GM12878 (cell line): ENCODE data around the gene LENG9. TPM values are rescaled to one million over a fixed set of nuclear protein-coding genes. Genes with fewer than 3 reads are reported as not detected.
A peak's percentile ranks its signal among the peaks of the same experiment; 100 is the strongest.

ENCODE experiments used
- ATF7 ChIP-seq: fragments of 450-650 bp; IDR thresholded peaks from 2 replicates; pipeline ENCODE4 v1.6.1; 2016; ENCODE audit warnings: low read depth, mild to moderate bottlenecking
- BACH1 ChIP-seq: fragments of 450-650 bp; IDR thresholded peaks from 2 replicates; pipeline ENCODE4 v1.6.1; 2017; ENCODE audit warnings: mild to moderate bottlenecking, borderline replicate concordance
- CEBPB ChIP-seq, 2 experiments: fragments of 150-350 bp in 1 of 2; IDR thresholded peaks; 2 replicates each; pipeline ENCODE4 v1.6.1; 2012 to 2014; ENCODE audit warnings: low read depth in 2 of 2, low read length in 2 of 2, borderline replicate concordance in 1 of 2, inconsistent platforms in 1 of 2
- CREM ChIP-seq: IDR thresholded peaks from 2 replicates; pipeline ENCODE4 v1.6.1; 2014; ENCODE audit warnings: antibody characterized with exemption, low read depth
- DPF2 ChIP-seq: fragments of 450-650 bp; IDR thresholded peaks from 2 replicates; pipeline ENCODE4 v1.6.1; 2017; ENCODE audit warnings: mild to moderate bottlenecking
- GATAD2B ChIP-seq: fragments of 450-650 bp; conservative IDR thresholded peaks from 2 replicates; pipeline ENCODE4 v1.6.1; 2017; ENCODE audit warnings: low read depth, mild to moderate bottlenecking, moderate library complexity
- HCFC1 ChIP-seq: fragments of 150-350 bp; IDR thresholded peaks from 2 replicates; pipeline ENCODE4 v1.6.1; 2014; ENCODE audit warnings: low read length
- JUND ChIP-seq: IDR thresholded peaks from 2 replicates; pipeline ENCODE4 v1.6.1; 2012; ENCODE audit warnings: low read depth, mild to moderate bottlenecking, low read length, improper control_type of control experiment, moderate library complexity
- KLF5 ChIP-seq: fragments of 450-650 bp; IDR thresholded peaks from 2 replicates; pipeline ENCODE4 v1.6.1; 2014; ENCODE audit warnings: mild to moderate bottlenecking; ENCODE audit not compliant: partially characterized antibody
- LARP7 ChIP-seq: fragments of 450-650 bp; IDR thresholded peaks from 2 replicates; pipeline ENCODE4 v1.6.1; 2017; ENCODE audit warnings: mild to moderate bottlenecking
- POLR2A ChIP-seq: IDR thresholded peaks from 2 replicates; pipeline ENCODE4 v1.6.1; 2011; ENCODE audit warnings: low read depth, mild to moderate bottlenecking, low read length
- RUNX3 ChIP-seq: IDR thresholded peaks from 2 replicates; pipeline ENCODE4 v1.6.1; 2012; ENCODE audit warnings: low read length, inconsistent platforms
- SMARCA5 ChIP-seq: fragments of 450-650 bp; IDR thresholded peaks from 2 replicates; pipeline ENCODE4 v1.6.1; 2017; ENCODE audit warnings: mild to moderate bottlenecking
- TCF12 ChIP-seq: IDR thresholded peaks from 2 replicates; pipeline ENCODE4 v1.6.1; 2011; ENCODE audit warnings: low read depth, mild to moderate bottlenecking, low read length
- TCF7 ChIP-seq: IDR thresholded peaks from 2 replicates; pipeline ENCODE4 v1.6.1; 2014; ENCODE audit warnings: antibody characterized with exemption, borderline replicate concordance
- ZBED1 ChIP-seq: IDR thresholded peaks from 2 replicates; pipeline ENCODE4 v1.6.1; 2016; ENCODE audit warnings: borderline replicate concordance
- ZBTB40 ChIP-seq: fragments of 450-650 bp; IDR thresholded peaks from 2 replicates; pipeline ENCODE4 v1.6.1; 2016; ENCODE audit warnings: mild to moderate bottlenecking, moderate library complexity, borderline replicate concordance
- polyA plus RNA-seq, 11 experiments: library from polyadenylated mRNA; depleted of rRNA in 4 of 11; unstranded in 6 of 11; stranded (reverse) in 5 of 11; fragments of >200 nt; fragmentation: Nextera tagmentation in 4 of 11; fragmentation: Illumina TruSeq in 1 of 11; extraction: Ambion mirVana in 4 of 11; extraction: Trizol in 1 of 11; gene quantifications; 1 replicate in 1 of 11; 2 replicates in 10 of 11; pipeline versions ENCODE4 v1.2.1 to v1.2.3, GENCODE V29; 2011 to 2016; ENCODE audit warnings: inconsistent platforms in 2 of 11, missing spikeins in 2 of 11, low read depth in 1 of 11
- total RNA-seq, 4 experiments: library from RNA; depleted of rRNA in 3 of 4; stranded (reverse); fragments of >200 nt in 3 of 4; fragmentation: Illumina TruSeq in 1 of 4; extraction: Trizol in 1 of 4; gene quantifications; 2 replicates each; pipeline versions ENCODE4 v1.2.1 to v1.2.3, GENCODE V29; 2013 to 2021
- TF ChIP-seq, protein P1 (sequence below): IDR thresholded peaks from 2 replicates; pipeline ENCODE4 v1.6.1; 2011; ENCODE audit warnings: mild to moderate bottlenecking, low read depth, low read length, moderate library complexity; ENCODE audit not compliant: insufficient replicate concordance
- TF ChIP-seq, protein P2 (sequence below): IDR thresholded peaks from 2 replicates; pipeline ENCODE4 v1.6.1; 2012; ENCODE audit warnings: low read length, inconsistent platforms
- TF ChIP-seq, protein P3 (sequence below): fragments of 450-650 bp; IDR thresholded peaks from 2 replicates; pipeline ENCODE4 v1.6.1; 2018; ENCODE audit warnings: mild to moderate bottlenecking, low read depth, moderate library complexity; ENCODE audit not compliant: partially characterized antibody

Gene LENG9
- total and polyA plus RNA-seq, 10 of the 15 experiments (the other 5 are each of a cell fraction or from before 2014, with no cell fraction given), result 0.09 to 2.9 (median 0.76) TPM; not detected in 1

- TF ChIP-seq ZBTB40 (peak; percentile 39; the same call in 1 of the 2 replicates), JUND (no peak), SMARCA5 (no peak; the same call in none of the 2 replicates), RUNX3 (0 out of 2 replicates have a peak, but pooled peaks have one; percentile 7), ZBED1 (no peak), BACH1 (0 out of 2 replicates have a peak, but pooled peaks have one; percentile 18), KLF5 (peak; percentile 45), CEBPB (IDR thresholded peaks at IDR 0.05; ENCODE audit: borderline replicate concordance in 1 of 2, low read depth in 2 of 2, low read length in 2 of 2) (no peak), GATAD2B (peak; percentile 81; the same call in 1 of the 2 replicates), LARP7 (peak; percentile 65; the same call in 1 of the 2 replicates), TCF12 (no peak; the same call in 1 of the 2 replicates), TCF7 (no peak), HCFC1 (peak; percentile 47; the same call in 1 of the 2 replicates), ATF7 (peak; percentile 69), DPF2 (0 out of 2 replicates have a peak, but pooled peaks have one; percentile 46), POLR2A (peak; percentile 77), CREM (peak; percentile 91)
- TF ChIP-seq, protein P1, sequence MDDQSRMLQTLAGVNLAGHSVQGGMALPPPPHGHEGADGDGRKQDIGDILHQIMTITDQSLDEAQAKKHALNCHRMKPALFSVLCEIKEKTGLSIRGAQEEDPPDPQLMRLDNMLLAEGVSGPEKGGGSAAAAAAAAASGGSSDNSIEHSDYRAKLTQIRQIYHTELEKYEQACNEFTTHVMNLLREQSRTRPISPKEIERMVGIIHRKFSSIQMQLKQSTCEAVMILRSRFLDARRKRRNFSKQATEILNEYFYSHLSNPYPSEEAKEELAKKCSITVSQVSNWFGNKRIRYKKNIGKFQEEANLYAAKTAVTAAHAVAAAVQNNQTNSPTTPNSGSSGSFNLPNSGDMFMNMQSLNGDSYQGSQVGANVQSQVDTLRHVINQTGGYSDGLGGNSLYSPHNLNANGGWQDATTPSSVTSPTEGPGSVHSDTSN, result no peak
- TF ChIP-seq, protein P2, sequence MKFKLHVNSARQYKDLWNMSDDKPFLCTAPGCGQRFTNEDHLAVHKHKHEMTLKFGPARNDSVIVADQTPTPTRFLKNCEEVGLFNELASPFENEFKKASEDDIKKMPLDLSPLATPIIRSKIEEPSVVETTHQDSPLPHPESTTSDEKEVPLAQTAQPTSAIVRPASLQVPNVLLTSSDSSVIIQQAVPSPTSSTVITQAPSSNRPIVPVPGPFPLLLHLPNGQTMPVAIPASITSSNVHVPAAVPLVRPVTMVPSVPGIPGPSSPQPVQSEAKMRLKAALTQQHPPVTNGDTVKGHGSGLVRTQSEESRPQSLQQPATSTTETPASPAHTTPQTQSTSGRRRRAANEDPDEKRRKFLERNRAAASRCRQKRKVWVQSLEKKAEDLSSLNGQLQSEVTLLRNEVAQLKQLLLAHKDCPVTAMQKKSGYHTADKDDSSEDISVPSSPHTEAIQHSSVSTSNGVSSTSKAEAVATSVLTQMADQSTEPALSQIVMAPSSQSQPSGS, result no peak
- TF ChIP-seq, protein P3, sequence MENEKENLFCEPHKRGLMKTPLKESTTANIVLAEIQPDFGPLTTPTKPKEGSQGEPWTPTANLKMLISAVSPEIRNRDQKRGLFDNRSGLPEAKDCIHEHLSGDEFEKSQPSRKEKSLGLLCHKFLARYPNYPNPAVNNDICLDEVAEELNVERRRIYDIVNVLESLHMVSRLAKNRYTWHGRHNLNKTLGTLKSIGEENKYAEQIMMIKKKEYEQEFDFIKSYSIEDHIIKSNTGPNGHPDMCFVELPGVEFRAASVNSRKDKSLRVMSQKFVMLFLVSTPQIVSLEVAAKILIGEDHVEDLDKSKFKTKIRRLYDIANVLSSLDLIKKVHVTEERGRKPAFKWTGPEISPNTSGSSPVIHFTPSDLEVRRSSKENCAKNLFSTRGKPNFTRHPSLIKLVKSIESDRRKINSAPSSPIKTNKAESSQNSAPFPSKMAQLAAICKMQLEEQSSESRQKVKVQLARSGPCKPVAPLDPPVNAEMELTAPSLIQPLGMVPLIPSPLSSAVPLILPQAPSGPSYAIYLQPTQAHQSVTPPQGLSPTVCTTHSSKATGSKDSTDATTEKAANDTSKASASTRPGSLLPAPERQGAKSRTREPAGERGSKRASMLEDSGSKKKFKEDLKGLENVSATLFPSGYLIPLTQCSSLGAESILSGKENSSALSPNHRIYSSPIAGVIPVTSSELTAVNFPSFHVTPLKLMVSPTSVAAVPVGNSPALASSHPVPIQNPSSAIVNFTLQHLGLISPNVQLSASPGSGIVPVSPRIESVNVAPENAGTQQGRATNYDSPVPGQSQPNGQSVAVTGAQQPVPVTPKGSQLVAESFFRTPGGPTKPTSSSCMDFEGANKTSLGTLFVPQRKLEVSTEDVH, result no peak
Observed at GRCh38 chr19:54464630-54465425, 1.2 kb upstream of the LENG9 start (continued).
